ENCODE data around the gene EPB41L5.

EPB41L5 gene

GRCh38 chr2:120026890-120027289 is 14.0 kb downstream of the EPB41L5 start:
- ChIA-PET POLR2A (no interaction called here), CTCF (interaction anchor here (1.0 kb wide), 1 partner anchor 36 kb away, joined by 3 read pairs; no protein-coding TSS in a partner anchor)
- TF ChIP-seq ELF4 (IDR thresholded peaks at IDR 0.05) (no peak), NFRKB (IDR thresholded peaks at IDR 0.05) (no peak), PKNOX1 (IDR thresholded peaks at IDR 0.05) (no peak), ZNF384 (IDR thresholded peaks at IDR 0.05) (no peak), CTBP1 (IDR thresholded peaks at IDR 0.05; ENCODE audit: borderline replicate concordance) (no peak), FOXM1 (IDR thresholded peaks at IDR 0.05; ENCODE audit: borderline replicate concordance) (no peak), HDGF (IDR thresholded peaks at IDR 0.05; ENCODE audit: borderline replicate concordance) (no peak), FOXK2 (IDR thresholded peaks at IDR 0.05) (no peak), SUZ12 (IDR thresholded peaks at IDR 0.05) (no peak), ARNT (IDR thresholded peaks at IDR 0.05) (no peak), L3MBTL2 (conservative IDR thresholded peaks at IDR 0.05) (no peak), FOXA1 (IDR thresholded peaks at IDR 0.05) (no peak), LEF1 (IDR thresholded peaks at IDR 0.05; ENCODE audit: borderline replicate concordance) (no peak), TARDBP (IDR thresholded peaks at IDR 0.05) (no peak), BHLHE40 (IDR thresholded peaks at IDR 0.05; ENCODE audit: borderline replicate concordance) (no peak), SP1 (IDR thresholded peaks at IDR 0.05) (no peak)
- DNase-seq (ENCODE audit: extremely low spot score): no peak

- ChIA-PET CTCF (no interaction called here), POLR2A (no interaction called here)
- DNase-seq (ENCODE audit: extremely low spot score): no peak
- TF ChIP-seq FOXM1 (IDR thresholded peaks at IDR 0.05; ENCODE audit: borderline replicate concordance) (no peak), BHLHE40 (IDR thresholded peaks at IDR 0.05; ENCODE audit: borderline replicate concordance) (no peak), FOXA1 (IDR thresholded peaks at IDR 0.05) (no peak), SUZ12 (IDR thresholded peaks at IDR 0.05) (no peak), PKNOX1 (IDR thresholded peaks at IDR 0.05) (no peak), ZNF384 (IDR thresholded peaks at IDR 0.05) (no peak), NFRKB (IDR thresholded peaks at IDR 0.05) (no peak), TARDBP (IDR thresholded peaks at IDR 0.05) (no peak), ELF4 (IDR thresholded peaks at IDR 0.05) (no peak), ARNT (IDR thresholded peaks at IDR 0.05) (no peak), HDGF (IDR thresholded peaks at IDR 0.05; ENCODE audit: borderline replicate concordance) (no peak), SP1 (IDR thresholded peaks at IDR 0.05) (no peak)
Observed at GRCh38 chr2:120028795-120029194, 15.9 kb downstream of the EPB41L5 start.

- ChIA-PET POLR2A (no interaction called here), CTCF (no interaction called here)
- no peak for DNase-seq (ENCODE audit: extremely low spot score)
- TF ChIP-seq CTBP1 (IDR thresholded peaks at IDR 0.05; ENCODE audit: borderline replicate concordance) (no peak), FOXA1 (IDR thresholded peaks at IDR 0.05) (no peak), BHLHE40 (IDR thresholded peaks at IDR 0.05; ENCODE audit: borderline replicate concordance) (no peak), SP1 (IDR thresholded peaks at IDR 0.05) (no peak), LEF1 (IDR thresholded peaks at IDR 0.05; ENCODE audit: borderline replicate concordance) (no peak), ELF4 (IDR thresholded peaks at IDR 0.05) (no peak)
Observed at GRCh38 chr2:120029672-120030640, 17.1 kb downstream of the EPB41L5 start.

GRCh38 chr2:120032297-120032696 is 19.4 kb downstream of the EPB41L5 start:
- TF ChIP-seq TARDBP (IDR thresholded peaks at IDR 0.05): no peak
- no peak for TF ChIP-seq SP1 (IDR thresholded peaks at IDR 0.05)
- no peak for TF ChIP-seq FOXM1 (IDR thresholded peaks at IDR 0.05; ENCODE audit: borderline replicate concordance)
- no peak for TF ChIP-seq ZNF384 (IDR thresholded peaks at IDR 0.05)
- no peak for TF ChIP-seq BHLHE40 (IDR thresholded peaks at IDR 0.05; ENCODE audit: borderline replicate concordance)
- no peak for TF ChIP-seq ELF4 (IDR thresholded peaks at IDR 0.05)
- TF ChIP-seq FOXA1 (IDR thresholded peaks at IDR 0.05): no peak
- TF ChIP-seq CTBP1 (IDR thresholded peaks at IDR 0.05; ENCODE audit: borderline replicate concordance): no peak
- no peak for TF ChIP-seq SUZ12 (IDR thresholded peaks at IDR 0.05)
- TF ChIP-seq HDGF (IDR thresholded peaks at IDR 0.05; ENCODE audit: borderline replicate concordance): no peak
- TF ChIP-seq FOXK2 (IDR thresholded peaks at IDR 0.05): no peak
- TF ChIP-seq ARNT (IDR thresholded peaks at IDR 0.05): no peak
- no peak for TF ChIP-seq LEF1 (IDR thresholded peaks at IDR 0.05; ENCODE audit: borderline replicate concordance)
- no peak for DNase-seq (ENCODE audit: extremely low spot score)
- CTCF ChIA-PET: no interaction called here
- POLR2A ChIA-PET: no interaction called here

- CTCF ChIA-PET: interaction anchor here (0.6 kb wide), 1 partner anchor 474 kb away, joined by 3 read pairs; no protein-coding TSS in a partner anchor
- TF ChIP-seq L3MBTL2 (conservative IDR thresholded peaks at IDR 0.05): no peak
- TF ChIP-seq FOXM1 (IDR thresholded peaks at IDR 0.05; ENCODE audit: borderline replicate concordance): no peak
- no peak for TF ChIP-seq LEF1 (IDR thresholded peaks at IDR 0.05; ENCODE audit: borderline replicate concordance)
- TF ChIP-seq NFRKB (IDR thresholded peaks at IDR 0.05): no peak
- no peak for TF ChIP-seq CTBP1 (IDR thresholded peaks at IDR 0.05; ENCODE audit: borderline replicate concordance)
- no peak for TF ChIP-seq PKNOX1 (IDR thresholded peaks at IDR 0.05)
- no peak for TF ChIP-seq HDGF (IDR thresholded peaks at IDR 0.05; ENCODE audit: borderline replicate concordance)
- TF ChIP-seq TARDBP (IDR thresholded peaks at IDR 0.05): no peak
- no peak for TF ChIP-seq ARNT (IDR thresholded peaks at IDR 0.05)
- no peak for TF ChIP-seq ELF4 (IDR thresholded peaks at IDR 0.05)
- TF ChIP-seq FOXK2 (IDR thresholded peaks at IDR 0.05): no peak
- POLR2A ChIA-PET: no interaction called here
- DNase-seq (ENCODE audit: extremely low spot score): no peak
Observed at GRCh38 chr2:120034027-120034426, 21.1 kb downstream of the EPB41L5 start.

All from HEK293T (cell line).